WTC11 (cell line): ENCODE measurements around the gene USP48. TPM values are rescaled to one million over a fixed set of nuclear protein-coding genes. Genes with fewer than 3 reads are reported as not detected.

Experiments
- ETV6 ChIP-seq: sonication (generic); formaldehyde crosslinking; IDR thresholded peaks from 2 replicates; pipeline ENCODE4 v1.8.1; 2022; ENCODE audit warnings: mild to moderate bottlenecking, missing genetic modification reagents
- FOXK1 ChIP-seq: sonication (generic); formaldehyde crosslinking; IDR thresholded peaks from 2 replicates; pipeline ENCODE4 v1.8.0; 2022; ENCODE audit warnings: mild to moderate bottlenecking, moderate library complexity, missing genetic modification reagents
- HMGA2 ChIP-seq: fragments of 250-450 bp; sonication (Bioruptor Pico); IDR thresholded peaks from 2 replicates; pipeline ENCODE4 v1.4.0; 2021; ENCODE audit warnings: mild to moderate bottlenecking, moderate library complexity
- NFE2L1 ChIP-seq: sonication (generic); formaldehyde crosslinking; IDR thresholded peaks from 2 replicates; pipeline ENCODE4 v1.8.1; 2023; ENCODE audit warnings: missing genetic modification reagents
- NR1H2 ChIP-seq: sonication (generic); formaldehyde crosslinking; IDR thresholded peaks from 2 replicates; pipeline ENCODE4 v1.9.0; 2021; ENCODE audit warnings: mild to moderate bottlenecking, moderate library complexity, missing genetic modification reagents
- NR2C2 ChIP-seq: sonication (generic); formaldehyde crosslinking; IDR thresholded peaks from 2 replicates; pipeline ENCODE4 v1.8.0; 2022; ENCODE audit warnings: mild to moderate bottlenecking, missing genetic modification reagents
- SMAD3 ChIP-seq: sonication (generic); formaldehyde crosslinking; IDR thresholded peaks from 2 replicates; pipeline ENCODE4 v1.8.0; 2022; ENCODE audit warnings: missing genetic modification reagents, mild to moderate bottlenecking, borderline replicate concordance
- SP1 ChIP-seq: sonication (generic); formaldehyde crosslinking; conservative IDR thresholded peaks from 2 replicates; pipeline ENCODE4 v1.8.1; 2022; ENCODE audit warnings: missing genetic modification reagents
- TEAD1 ChIP-seq: sonication (generic); formaldehyde crosslinking; IDR thresholded peaks from 2 replicates; pipeline ENCODE4 v1.8.0; 2022; ENCODE audit warnings: mild to moderate bottlenecking, missing genetic modification reagents
- total RNA-seq: library from RNA; stranded (reverse); gene quantifications from 3 replicates; pipeline ENCODE4 v1.2.3, GENCODE V29; 2021
- TF ChIP-seq, protein P1 (sequence below): fragments of 250-450 bp; sonication (Bioruptor Pico); IDR thresholded peaks from 2 replicates; pipeline ENCODE4 v1.9.0; 2021; ENCODE audit warnings: mild to moderate bottlenecking
- TF ChIP-seq, protein P2 (sequence below): sonication (generic); formaldehyde crosslinking; IDR thresholded peaks from 2 replicates; pipeline ENCODE4 v1.8.1; 2022; ENCODE audit warnings: mild to moderate bottlenecking, moderate library complexity, missing genetic modification reagents
- TF ChIP-seq, protein P3 (sequence below): sonication (generic); formaldehyde crosslinking; IDR thresholded peaks from 2 replicates; pipeline ENCODE4 v1.8.1; 2023; ENCODE audit warnings: mild to moderate bottlenecking, missing genetic modification reagents
- TF ChIP-seq, protein P4 (sequence below): sonication (generic); formaldehyde crosslinking; IDR thresholded peaks from 2 replicates; pipeline ENCODE4 v1.8.0; 2022; ENCODE audit warnings: mild to moderate bottlenecking, missing genetic modification reagents
- TF ChIP-seq, protein P5 (sequence below): sonication (generic); formaldehyde crosslinking; IDR thresholded peaks from 2 replicates; pipeline ENCODE4 v1.8.0; 2023; ENCODE audit warnings: missing genetic modification reagents, mild to moderate bottlenecking, borderline replicate concordance
- TF ChIP-seq, protein P6 (sequence below): fragments of 250-450 bp; sonication (Bioruptor Pico); IDR thresholded peaks from 2 replicates; pipeline ENCODE4 v2.1.2; 2022; ENCODE audit warnings: mild to moderate bottlenecking, moderate library complexity
- TF ChIP-seq, protein P7 (sequence below): sonication (generic); formaldehyde crosslinking; IDR thresholded peaks from 2 replicates; pipeline ENCODE4 v1.8.1; 2022; ENCODE audit warnings: low read depth, mild to moderate bottlenecking, moderate library complexity, missing genetic modification reagents, borderline replicate concordance
- TF ChIP-seq, protein P8 (sequence below): fragments of 250-450 bp; sonication (Bioruptor Pico); IDR thresholded peaks from 2 replicates; pipeline ENCODE4 v1.9.0; 2021; ENCODE audit warnings: moderate library complexity, mild to moderate bottlenecking, inconsistent platforms, borderline replicate concordance
- TF ChIP-seq, protein P9 (sequence below): sonication (generic); formaldehyde crosslinking; IDR thresholded peaks from 2 replicates; pipeline ENCODE4 v1.8.0; 2022; ENCODE audit warnings: mild to moderate bottlenecking, missing genetic modification reagents
- TF ChIP-seq, protein P10 (sequence below): sonication (generic); formaldehyde crosslinking; IDR thresholded peaks from 2 replicates; pipeline ENCODE4 v1.8.0; 2023; ENCODE audit warnings: mild to moderate bottlenecking, missing genetic modification reagents

USP48 gene
- total RNA-seq, 1 experiment from 2014 or later = 86.9 TPM

DNA sequence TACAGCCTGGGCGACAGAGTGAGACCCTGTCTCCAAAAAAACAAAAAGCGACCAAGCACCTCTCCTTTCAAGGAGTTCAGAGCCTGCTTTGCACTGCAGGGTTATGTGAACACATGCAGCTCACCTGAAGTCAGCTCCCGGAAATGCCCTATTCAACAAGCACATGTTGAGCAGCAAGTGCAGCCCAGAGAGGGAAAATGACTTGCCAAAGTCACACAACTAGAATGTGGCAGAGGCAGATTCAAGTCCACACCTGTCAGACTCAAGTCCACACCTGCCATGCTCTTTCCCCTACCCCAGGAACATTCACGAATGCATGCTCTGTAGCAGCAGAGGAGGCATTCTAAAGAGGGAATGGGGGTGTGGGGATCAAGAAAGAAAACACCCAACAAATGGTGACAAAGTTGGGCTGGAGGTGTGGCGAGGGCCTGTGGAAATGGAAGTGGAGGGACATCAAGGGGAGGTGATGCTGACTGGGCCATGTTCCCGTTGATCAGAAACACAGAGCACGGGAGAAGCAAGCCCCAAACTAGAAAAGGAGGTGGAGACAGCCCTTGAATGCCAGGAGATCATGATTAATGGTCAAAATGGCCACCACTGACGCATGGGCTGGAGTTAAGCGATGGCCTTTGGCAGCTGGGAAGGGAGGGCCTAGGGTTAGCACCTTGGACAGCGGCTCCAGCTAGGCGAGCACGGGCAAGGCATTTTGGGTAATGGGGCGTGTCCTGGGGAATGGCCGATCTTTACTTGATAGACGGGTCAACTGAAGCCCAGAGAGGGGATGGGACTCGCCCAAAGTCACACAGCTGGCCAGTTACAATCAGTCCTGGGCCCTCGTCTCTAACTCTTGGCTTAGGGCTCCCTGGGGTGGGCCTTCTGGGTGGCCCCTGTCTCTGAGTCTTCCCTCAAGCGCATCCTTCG is 135.3 kb downstream of the USP48 start (continued):
- TF ChIP-seq, protein P1, sequence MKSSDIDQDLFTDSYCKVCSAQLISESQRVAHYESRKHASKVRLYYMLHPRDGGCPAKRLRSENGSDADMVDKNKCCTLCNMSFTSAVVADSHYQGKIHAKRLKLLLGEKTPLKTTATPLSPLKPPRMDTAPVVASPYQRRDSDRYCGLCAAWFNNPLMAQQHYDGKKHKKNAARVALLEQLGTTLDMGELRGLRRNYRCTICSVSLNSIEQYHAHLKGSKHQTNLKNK (CRISPR knock-in tag) = no peak
- TF ChIP-seq, protein P2, sequence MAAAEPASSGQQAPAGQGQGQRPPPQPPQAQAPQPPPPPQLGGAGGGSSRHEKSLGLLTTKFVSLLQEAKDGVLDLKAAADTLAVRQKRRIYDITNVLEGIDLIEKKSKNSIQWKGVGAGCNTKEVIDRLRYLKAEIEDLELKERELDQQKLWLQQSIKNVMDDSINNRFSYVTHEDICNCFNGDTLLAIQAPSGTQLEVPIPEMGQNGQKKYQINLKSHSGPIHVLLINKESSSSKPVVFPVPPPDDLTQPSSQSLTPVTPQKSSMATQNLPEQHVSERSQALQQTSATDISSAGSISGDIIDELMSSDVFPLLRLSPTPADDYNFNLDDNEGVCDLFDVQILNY (CRISPR knock-in tag) = no peak
- TF ChIP-seq, protein P3, sequence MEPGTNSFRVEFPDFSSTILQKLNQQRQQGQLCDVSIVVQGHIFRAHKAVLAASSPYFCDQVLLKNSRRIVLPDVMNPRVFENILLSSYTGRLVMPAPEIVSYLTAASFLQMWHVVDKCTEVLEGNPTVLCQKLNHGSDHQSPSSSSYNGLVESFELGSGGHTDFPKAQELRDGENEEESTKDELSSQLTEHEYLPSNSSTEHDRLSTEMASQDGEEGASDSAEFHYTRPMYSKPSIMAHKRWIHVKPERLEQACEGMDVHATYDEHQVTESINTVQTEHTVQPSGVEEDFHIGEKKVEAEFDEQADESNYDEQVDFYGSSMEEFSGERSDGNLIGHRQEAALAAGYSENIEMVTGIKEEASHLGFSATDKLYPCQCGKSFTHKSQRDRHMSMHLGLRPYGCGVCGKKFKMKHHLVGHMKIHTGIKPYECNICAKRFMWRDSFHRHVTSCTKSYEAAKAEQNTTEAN (CRISPR knock-in tag) = 0 out of 2 replicates have a peak, but pooled peaks have one; percentile 61
- TF ChIP-seq NFE2L1 (CRISPR knock-in tag) (peak; percentile 95), NR1H2 (0 out of 2 replicates have a peak, but pooled peaks have one; percentile 64), FOXK1 (peak; percentile 81), SP1 (CRISPR knock-in tag) (peak; percentile 89), HMGA2 (CRISPR knock-in tag) (no peak), TEAD1 (CRISPR knock-in tag) (peak; percentile 95), SMAD3 (CRISPR knock-in tag) (peak; percentile 90; the same call in 1 of the 2 replicates), NR2C2 (CRISPR knock-in tag) (peak; percentile 74; the same call in 1 of the 2 replicates), ETV6 (CRISPR knock-in tag) (peak; percentile 97)
- TF ChIP-seq, protein P4, sequence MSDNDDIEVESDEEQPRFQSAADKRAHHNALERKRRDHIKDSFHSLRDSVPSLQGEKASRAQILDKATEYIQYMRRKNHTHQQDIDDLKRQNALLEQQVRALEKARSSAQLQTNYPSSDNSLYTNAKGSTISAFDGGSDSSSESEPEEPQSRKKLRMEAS (CRISPR knock-in tag) = peak; percentile 76; the same call in 1 of the 2 replicates
- TF ChIP-seq, protein P5, sequence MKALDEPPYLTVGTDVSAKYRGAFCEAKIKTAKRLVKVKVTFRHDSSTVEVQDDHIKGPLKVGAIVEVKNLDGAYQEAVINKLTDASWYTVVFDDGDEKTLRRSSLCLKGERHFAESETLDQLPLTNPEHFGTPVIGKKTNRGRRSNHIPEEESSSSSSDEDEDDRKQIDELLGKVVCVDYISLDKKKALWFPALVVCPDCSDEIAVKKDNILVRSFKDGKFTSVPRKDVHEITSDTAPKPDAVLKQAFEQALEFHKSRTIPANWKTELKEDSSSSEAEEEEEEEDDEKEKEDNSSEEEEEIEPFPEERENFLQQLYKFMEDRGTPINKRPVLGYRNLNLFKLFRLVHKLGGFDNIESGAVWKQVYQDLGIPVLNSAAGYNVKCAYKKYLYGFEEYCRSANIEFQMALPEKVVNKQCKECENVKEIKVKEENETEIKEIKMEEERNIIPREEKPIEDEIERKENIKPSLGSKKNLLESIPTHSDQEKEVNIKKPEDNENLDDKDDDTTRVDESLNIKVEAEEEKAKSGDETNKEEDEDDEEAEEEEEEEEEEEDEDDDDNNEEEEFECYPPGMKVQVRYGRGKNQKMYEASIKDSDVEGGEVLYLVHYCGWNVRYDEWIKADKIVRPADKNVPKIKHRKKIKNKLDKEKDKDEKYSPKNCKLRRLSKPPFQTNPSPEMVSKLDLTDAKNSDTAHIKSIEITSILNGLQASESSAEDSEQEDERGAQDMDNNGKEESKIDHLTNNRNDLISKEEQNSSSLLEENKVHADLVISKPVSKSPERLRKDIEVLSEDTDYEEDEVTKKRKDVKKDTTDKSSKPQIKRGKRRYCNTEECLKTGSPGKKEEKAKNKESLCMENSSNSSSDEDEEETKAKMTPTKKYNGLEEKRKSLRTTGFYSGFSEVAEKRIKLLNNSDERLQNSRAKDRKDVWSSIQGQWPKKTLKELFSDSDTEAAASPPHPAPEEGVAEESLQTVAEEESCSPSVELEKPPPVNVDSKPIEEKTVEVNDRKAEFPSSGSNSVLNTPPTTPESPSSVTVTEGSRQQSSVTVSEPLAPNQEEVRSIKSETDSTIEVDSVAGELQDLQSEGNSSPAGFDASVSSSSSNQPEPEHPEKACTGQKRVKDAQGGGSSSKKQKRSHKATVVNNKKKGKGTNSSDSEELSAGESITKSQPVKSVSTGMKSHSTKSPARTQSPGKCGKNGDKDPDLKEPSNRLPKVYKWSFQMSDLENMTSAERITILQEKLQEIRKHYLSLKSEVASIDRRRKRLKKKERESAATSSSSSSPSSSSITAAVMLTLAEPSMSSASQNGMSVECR (CRISPR knock-in tag) = peak; percentile 75; the same call in 1 of the 2 replicates
- TF ChIP-seq, protein P6, sequence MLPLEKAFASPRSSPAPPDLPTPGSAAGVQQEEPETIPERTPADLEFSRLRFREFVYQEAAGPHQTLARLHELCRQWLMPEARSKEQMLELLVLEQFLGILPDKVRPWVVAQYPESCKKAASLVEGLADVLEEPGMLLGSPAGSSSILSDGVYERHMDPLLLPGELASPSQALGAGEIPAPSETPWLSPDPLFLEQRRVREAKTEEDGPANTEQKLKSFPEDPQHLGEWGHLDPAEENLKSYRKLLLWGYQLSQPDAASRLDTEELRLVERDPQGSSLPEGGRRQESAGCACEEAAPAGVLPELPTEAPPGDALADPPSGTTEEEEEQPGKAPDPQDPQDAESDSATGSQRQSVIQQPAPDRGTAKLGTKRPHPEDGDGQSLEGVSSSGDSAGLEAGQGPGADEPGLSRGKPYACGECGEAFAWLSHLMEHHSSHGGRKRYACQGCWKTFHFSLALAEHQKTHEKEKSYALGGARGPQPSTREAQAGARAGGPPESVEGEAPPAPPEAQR (CRISPR knock-in tag) = no peak
- TF ChIP-seq, protein P7, sequence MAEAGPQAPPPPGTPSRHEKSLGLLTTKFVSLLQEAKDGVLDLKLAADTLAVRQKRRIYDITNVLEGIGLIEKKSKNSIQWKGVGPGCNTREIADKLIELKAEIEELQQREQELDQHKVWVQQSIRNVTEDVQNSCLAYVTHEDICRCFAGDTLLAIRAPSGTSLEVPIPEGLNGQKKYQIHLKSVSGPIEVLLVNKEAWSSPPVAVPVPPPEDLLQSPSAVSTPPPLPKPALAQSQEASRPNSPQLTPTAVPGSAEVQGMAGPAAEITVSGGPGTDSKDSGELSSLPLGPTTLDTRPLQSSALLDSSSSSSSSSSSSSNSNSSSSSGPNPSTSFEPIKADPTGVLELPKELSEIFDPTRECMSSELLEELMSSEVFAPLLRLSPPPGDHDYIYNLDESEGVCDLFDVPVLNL (CRISPR knock-in tag) = peak; percentile 64; the same call in 1 of the 2 replicates
- TF ChIP-seq, protein P8, sequence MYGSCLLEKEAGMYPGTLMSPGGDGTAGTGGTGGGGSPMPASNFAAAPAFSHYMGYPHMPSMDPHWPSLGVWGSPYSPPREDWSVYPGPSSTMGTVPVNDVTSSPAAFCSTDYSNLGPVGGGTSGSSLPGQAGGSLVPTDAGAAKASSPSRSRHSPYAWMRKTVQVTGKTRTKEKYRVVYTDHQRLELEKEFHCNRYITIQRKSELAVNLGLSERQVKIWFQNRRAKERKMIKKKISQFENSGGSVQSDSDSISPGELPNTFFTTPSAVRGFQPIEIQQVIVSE (CRISPR knock-in tag) = no peak
- TF ChIP-seq, protein P9, sequence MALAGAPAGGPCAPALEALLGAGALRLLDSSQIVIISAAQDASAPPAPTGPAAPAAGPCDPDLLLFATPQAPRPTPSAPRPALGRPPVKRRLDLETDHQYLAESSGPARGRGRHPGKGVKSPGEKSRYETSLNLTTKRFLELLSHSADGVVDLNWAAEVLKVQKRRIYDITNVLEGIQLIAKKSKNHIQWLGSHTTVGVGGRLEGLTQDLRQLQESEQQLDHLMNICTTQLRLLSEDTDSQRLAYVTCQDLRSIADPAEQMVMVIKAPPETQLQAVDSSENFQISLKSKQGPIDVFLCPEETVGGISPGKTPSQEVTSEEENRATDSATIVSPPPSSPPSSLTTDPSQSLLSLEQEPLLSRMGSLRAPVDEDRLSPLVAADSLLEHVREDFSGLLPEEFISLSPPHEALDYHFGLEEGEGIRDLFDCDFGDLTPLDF (CRISPR knock-in tag) = 0 out of 2 replicates have a peak, but pooled peaks have one; percentile 71
- TF ChIP-seq, protein P10, sequence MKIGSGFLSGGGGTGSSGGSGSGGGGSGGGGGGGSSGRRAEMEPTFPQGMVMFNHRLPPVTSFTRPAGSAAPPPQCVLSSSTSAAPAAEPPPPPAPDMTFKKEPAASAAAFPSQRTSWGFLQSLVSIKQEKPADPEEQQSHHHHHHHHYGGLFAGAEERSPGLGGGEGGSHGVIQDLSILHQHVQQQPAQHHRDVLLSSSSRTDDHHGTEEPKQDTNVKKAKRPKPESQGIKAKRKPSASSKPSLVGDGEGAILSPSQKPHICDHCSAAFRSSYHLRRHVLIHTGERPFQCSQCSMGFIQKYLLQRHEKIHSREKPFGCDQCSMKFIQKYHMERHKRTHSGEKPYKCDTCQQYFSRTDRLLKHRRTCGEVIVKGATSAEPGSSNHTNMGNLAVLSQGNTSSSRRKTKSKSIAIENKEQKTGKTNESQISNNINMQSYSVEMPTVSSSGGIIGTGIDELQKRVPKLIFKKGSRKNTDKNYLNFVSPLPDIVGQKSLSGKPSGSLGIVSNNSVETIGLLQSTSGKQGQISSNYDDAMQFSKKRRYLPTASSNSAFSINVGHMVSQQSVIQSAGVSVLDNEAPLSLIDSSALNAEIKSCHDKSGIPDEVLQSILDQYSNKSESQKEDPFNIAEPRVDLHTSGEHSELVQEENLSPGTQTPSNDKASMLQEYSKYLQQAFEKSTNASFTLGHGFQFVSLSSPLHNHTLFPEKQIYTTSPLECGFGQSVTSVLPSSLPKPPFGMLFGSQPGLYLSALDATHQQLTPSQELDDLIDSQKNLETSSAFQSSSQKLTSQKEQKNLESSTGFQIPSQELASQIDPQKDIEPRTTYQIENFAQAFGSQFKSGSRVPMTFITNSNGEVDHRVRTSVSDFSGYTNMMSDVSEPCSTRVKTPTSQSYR (CRISPR knock-in tag) = peak; percentile 83; the same call in 1 of the 2 replicates
